BE2C (cell line): ENCODE data around the gene MERTK.

Source experiments
- DNase-seq: peaks from one replicate; pipeline ENCODE4 v3.0.0-alpha.2; 2020
- H3K27me3 ChIP-seq: fragments of 250-450 bp; sonication (Bioruptor Pico); 2 replicates; pipeline ENCODE4 v1.5.1; 2020; ENCODE audit warnings: mild to moderate bottlenecking
- H3K36me3 ChIP-seq: fragments of 250-450 bp; sonication (Bioruptor Pico); 2 replicates; pipeline ENCODE4 v1.5.1; 2020; ENCODE audit warnings: mild to moderate bottlenecking
- H3K4me1 ChIP-seq: fragments of 250-450 bp; sonication (Bioruptor Pico); 2 replicates; pipeline ENCODE4 v1.5.1; 2020
- H3K4me3 ChIP-seq: 2 replicates; pipeline ENCODE4 v1.5.1; 2011; ENCODE audit warnings: low read depth, low read length
- H3K9me3 ChIP-seq: fragments of 250-450 bp; sonication (Bioruptor Pico); 2 replicates; pipeline ENCODE4 v1.5.1; 2020
- CTCF ChIP-seq: IDR thresholded peaks from 2 replicates; pipeline ENCODE4 v1.5.1; 2012; ENCODE audit warnings: mild to moderate bottlenecking, low read depth, low read length

Gene MERTK

GRCh38 chr2:112024231-112024630 is 125.8 kb downstream of the MERTK start:
- DNase-seq: no peak
- Histone ChIP-seq H3K4me3 (no peak overlapping the region), H3K4me1 (peaks cover 4% of the 10 kb centered on the region; the same call in 1 of the 2 replicates), H3K9me3 (no peaks in the 10 kb centered on the region), H3K36me3 (no peaks in the 10 kb centered on the region), H3K27me3 (no peaks in the 10 kb centered on the region)
- TF ChIP-seq CTCF: no peak

- no peak for TF ChIP-seq CTCF
- no peak for DNase-seq
- peaks cover 4% of the 10 kb centered on the region; the same call in 1 of the 2 replicates for H3K4me1 ChIP-seq
Observed at GRCh38 chr2:112024896-112025491, 126.6 kb downstream of the MERTK start.

GRCh38 chr2:112026509-112026908 is 128.1 kb downstream of the MERTK start:
- DNase-seq: peak; percentile 46
- H3K9me3 ChIP-seq: no peaks in the 10 kb centered on the region
- peaks cover 4% of the 10 kb centered on the region; the same call in 1 of the 2 replicates for H3K4me1 ChIP-seq
- H3K27me3 ChIP-seq: no peaks in the 10 kb centered on the region
- TF ChIP-seq CTCF: no peak
- no peak overlapping the region for H3K4me3 ChIP-seq
- H3K36me3 ChIP-seq: no peaks in the 10 kb centered on the region

More at GRCh38 chr2:112024896-112025491, 126.6 kb downstream of the MERTK start:
- Histone ChIP-seq H3K9me3 (no peaks in the 10 kb centered on the region), H3K27me3 (no peaks in the 10 kb centered on the region), H3K4me3 (no peak overlapping the region), H3K36me3 (no peaks in the 10 kb centered on the region)

GRCh38 chr2:112027767-112028166 is 129.4 kb downstream of the MERTK start:
- no peaks in the 10 kb centered on the region for H3K27me3 ChIP-seq
- peaks cover 4% of the 10 kb centered on the region; the same call in 1 of the 2 replicates for H3K4me1 ChIP-seq
- TF ChIP-seq CTCF: no peak
- no peaks in the 10 kb centered on the region for H3K36me3 ChIP-seq
- DNase-seq: no peak
- H3K9me3 ChIP-seq: no peaks in the 10 kb centered on the region
- H3K4me3 ChIP-seq: no peak overlapping the region

- Histone ChIP-seq H3K27me3 (no peaks in the 10 kb centered on the region), H3K9me3 (no peaks in the 10 kb centered on the region), H3K4me3 (no peak overlapping the region), H3K4me1 (peaks cover 4% of the 10 kb centered on the region; the same call in 1 of the 2 replicates), H3K36me3 (no peaks in the 10 kb centered on the region)
- TF ChIP-seq CTCF: no peak
- DNase-seq: no peak
Observed at GRCh38 chr2:112029164-112029563, 130.8 kb downstream of the MERTK start.

- H3K27me3 ChIP-seq: no peaks in the 10 kb centered on the region
- no peak for TF ChIP-seq CTCF
- H3K4me3 ChIP-seq: no peak overlapping the region
- peaks cover under 1% of the 10 kb centered on the region; the same call in 1 of the 2 replicates for H3K4me1 ChIP-seq
- H3K9me3 ChIP-seq: no peaks in the 10 kb centered on the region
- DNase-seq: no peak
- no peaks in the 10 kb centered on the region for H3K36me3 ChIP-seq
Observed at GRCh38 chr2:112031473-112032223, 133.2 kb downstream of the MERTK start.
